Mesenchymal stem cell (in vitro differentiated cells and primary cell): ENCODE data around the gene ATP6V0C.

Source experiments
- DNase-seq: peaks from one replicate; pipeline ENCODE4 v3.0.0-alpha.2; 2013
- H2AFZ ChIP-seq: one replicate; pipeline ENCODE4 v1.6.1; 2013; ENCODE audit warnings: low read depth, mild to moderate bottlenecking, control low read depth, inconsistent platforms, low read length, moderate library complexity
- H2AK5ac ChIP-seq: 2 replicates; pipeline ENCODE4 v1.6.1; 2013; ENCODE audit warnings: low read length, moderate library complexity, mild to moderate bottlenecking, inconsistent platforms; ENCODE audit not compliant: severe bottlenecking
- H2BK120ac ChIP-seq: one replicate; pipeline ENCODE4 v1.6.1; 2013; ENCODE audit warnings: low read depth, mild to moderate bottlenecking, inconsistent platforms, low read length, moderate library complexity
- H2BK12ac ChIP-seq, 2 experiments: one replicate each; pipeline ENCODE4 v1.6.1; 2013; ENCODE audit warnings: inconsistent platforms in 2 of 2, low read length in 2 of 2, mild to moderate bottlenecking in 2 of 2, moderate library complexity in 2 of 2, control low read depth in 1 of 2
- H2BK15ac ChIP-seq: one replicate; pipeline ENCODE4 v1.6.1; 2013; ENCODE audit warnings: mild to moderate bottlenecking, low read depth, inconsistent platforms; ENCODE audit not compliant: poor library complexity, severe bottlenecking
- H2BK5ac ChIP-seq: 2 replicates; pipeline ENCODE4 v1.6.1; 2013; ENCODE audit warnings: low read depth, mild to moderate bottlenecking, low read length, control low read depth, inconsistent platforms; ENCODE audit not compliant: poor library complexity, severe bottlenecking
- H3K14ac ChIP-seq, 2 experiments: one replicate each; pipeline ENCODE4 v1.6.1; 2013; ENCODE audit warnings: inconsistent platforms in 2 of 2, low read length in 2 of 2, control low read depth in 1 of 2, mild to moderate bottlenecking in 1 of 2, moderate library complexity in 1 of 2
- H3K18ac ChIP-seq, 2 experiments: one replicate each; pipeline ENCODE4 v1.6.1; 2013; ENCODE audit warnings: inconsistent platforms in 2 of 2, low read length in 2 of 2, control low read depth in 1 of 2, low read depth in 1 of 2, mild to moderate bottlenecking in 1 of 2
- H3K23ac ChIP-seq, 2 experiments: one replicate each; pipeline ENCODE4 v1.6.1; 2013; ENCODE audit warnings: inconsistent platforms in 2 of 2, low read length in 2 of 2, mild to moderate bottlenecking in 2 of 2, moderate library complexity in 2 of 2, control low read depth in 1 of 2
- H3K27ac ChIP-seq: 2 replicates; pipeline ENCODE4 v1.5.1; 2013; ENCODE audit warnings: mild to moderate bottlenecking, moderate library complexity, low read length, control low read depth, inconsistent platforms; ENCODE audit not compliant: poor library complexity, severe bottlenecking
- H3K27me3 ChIP-seq, 2 experiments: 2 replicates each; pipeline versions ENCODE4 v1.6.1 to v1.7.0; 2013; ENCODE audit warnings: low read length in 2 of 2, mild to moderate bottlenecking in 2 of 2, moderate library complexity in 2 of 2, control low read depth in 1 of 2, inconsistent platforms in 1 of 2; ENCODE audit not compliant: control insufficient read depth in 1 of 2, insufficient read depth in 1 of 2
- H3K36me3 ChIP-seq, 2 experiments: 2 replicates each; pipeline versions ENCODE4 v1.6.1 to v1.7.0; 2013; ENCODE audit warnings: low read length in 2 of 2, control low read depth in 1 of 2, inconsistent platforms in 1 of 2, low read depth in 1 of 2, mild to moderate bottlenecking in 1 of 2; ENCODE audit not compliant: insufficient read depth in 2 of 2, control insufficient read depth in 1 of 2
- H3K4ac ChIP-seq, 2 experiments: one replicate each; pipeline ENCODE4 v1.6.1; 2013; ENCODE audit warnings: inconsistent platforms in 2 of 2, low read length in 2 of 2, mild to moderate bottlenecking in 2 of 2, moderate library complexity in 2 of 2, control low read depth in 1 of 2, low read depth in 1 of 2
- H3K4me1 ChIP-seq: 2 replicates; pipeline ENCODE4 v1.6.1; 2013; ENCODE audit warnings: low read depth, low read length, control low read depth; ENCODE audit not compliant: control insufficient read depth, insufficient read depth
- H3K4me2 ChIP-seq: 2 replicates; pipeline ENCODE4 v1.6.1; 2013; ENCODE audit warnings: low read length, mild to moderate bottlenecking, inconsistent platforms; ENCODE audit not compliant: poor library complexity, severe bottlenecking
- H3K4me3 ChIP-seq, 2 experiments: 2 replicates each; pipeline versions ENCODE4 v1.5.1 to v1.7.0; 2013; ENCODE audit warnings: low read length in 2 of 2, mild to moderate bottlenecking in 2 of 2, control low read depth in 1 of 2, low read depth in 1 of 2; ENCODE audit not compliant: insufficient read depth in 1 of 2
- H3K79me1 ChIP-seq: replicated peaks from 2 replicates; pipeline ENCODE4 v1.6.1; 2013; ENCODE audit warnings: mild to moderate bottlenecking, control low read depth, low read length, inconsistent platforms; ENCODE audit not compliant: poor library complexity, severe bottlenecking
- H3K9ac ChIP-seq: 2 replicates; pipeline ENCODE4 v1.7.0; 2013; ENCODE audit warnings: mild to moderate bottlenecking, low read length, moderate library complexity
- H3K9me3 ChIP-seq: 2 replicates; pipeline ENCODE4 v1.7.0; 2013; ENCODE audit warnings: mild to moderate bottlenecking, low read length; ENCODE audit not compliant: control insufficient read depth
- H4K8ac ChIP-seq: one replicate; pipeline ENCODE4 v1.6.1; 2013; ENCODE audit warnings: inconsistent platforms, mild to moderate bottlenecking, low read length, moderate library complexity
- H4K91ac ChIP-seq: one replicate; pipeline ENCODE4 v1.6.1; 2013; ENCODE audit warnings: mild to moderate bottlenecking, low read length, inconsistent platforms
- WGBS: methylation state at CpG from one replicate; pipeline ENCODE4 v1.1.7; 2013; ENCODE audit warnings: mixed read lengths; 5-methylcytosine and 5-hydroxymethylcytosine counted together

ATP6V0C gene

DNA sequence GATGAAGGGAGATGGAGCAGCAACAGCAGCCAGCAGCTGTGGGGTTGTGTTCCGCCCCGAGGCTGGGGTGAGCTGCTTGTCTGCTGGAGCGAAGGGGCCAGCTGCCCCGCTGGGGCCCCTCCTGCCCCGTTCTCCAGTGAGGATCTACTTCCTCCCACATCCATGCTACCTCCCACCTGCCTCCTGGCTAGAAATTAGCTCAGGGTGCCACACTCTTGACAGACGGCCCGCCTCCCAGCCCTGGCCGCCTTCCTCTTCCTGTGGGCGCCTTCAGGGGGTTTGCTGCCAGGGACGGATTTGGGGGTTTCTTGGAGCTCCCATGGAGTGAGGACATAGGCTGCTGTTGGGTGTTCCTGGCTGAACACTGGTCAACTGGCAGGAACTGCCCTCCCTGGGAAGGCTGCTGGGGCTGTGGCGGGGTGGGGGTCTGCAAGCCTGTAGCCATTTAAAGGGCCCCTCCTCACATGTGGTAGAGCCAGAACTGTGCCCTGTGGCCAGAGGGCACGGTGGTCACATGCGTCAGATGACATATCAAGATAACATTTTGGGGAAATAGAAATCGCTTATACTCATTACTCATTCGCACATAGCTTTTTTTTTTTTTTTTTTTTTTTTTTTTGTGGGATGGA is 25.7 kb upstream of the ATP6V0C start:
- no peak for DNase-seq
- no peak overlapping the region for H2AK5ac ChIP-seq
- no peaks in the 10 kb centered on the region for H3K9me3 ChIP-seq
- H3K4ac ChIP-seq = peak overlapping the region in 1 of 2 experiments; percentile 1
- no peak overlapping the region for H2AFZ ChIP-seq
- H3K9ac ChIP-seq = no peak overlapping the region
- H3K4me1 ChIP-seq = peaks cover 27% of the 10 kb centered on the region
- H3K27ac ChIP-seq = no peak overlapping the region
- no peak overlapping the region for H2BK5ac ChIP-seq
- H4K8ac ChIP-seq = no peak overlapping the region
- no peaks in the 10 kb centered on the region for H3K27me3 ChIP-seq
- peak overlapping the region; percentile 52 for H4K91ac ChIP-seq
- H3K36me3 ChIP-seq = peaks cover 3 to 23% of the 10 kb centered on the region in 2 experiments
- no peak overlapping the region for H2BK120ac ChIP-seq
- no peak overlapping the region for H3K23ac ChIP-seq
- no peak overlapping the region for H2BK12ac ChIP-seq
- H3K4me3 ChIP-seq = no peak overlapping the region
- H3K14ac ChIP-seq = no peak overlapping the region
- WGBS = 81% methylated on average over 11 of the region's 15 CpGs
- H3K18ac ChIP-seq = no peak overlapping the region
- H3K79me1 ChIP-seq = peaks cover 47% of the 10 kb centered on the region
- no peak overlapping the region for H2BK15ac ChIP-seq
- H3K4me2 ChIP-seq = no peak overlapping the region

DNA sequence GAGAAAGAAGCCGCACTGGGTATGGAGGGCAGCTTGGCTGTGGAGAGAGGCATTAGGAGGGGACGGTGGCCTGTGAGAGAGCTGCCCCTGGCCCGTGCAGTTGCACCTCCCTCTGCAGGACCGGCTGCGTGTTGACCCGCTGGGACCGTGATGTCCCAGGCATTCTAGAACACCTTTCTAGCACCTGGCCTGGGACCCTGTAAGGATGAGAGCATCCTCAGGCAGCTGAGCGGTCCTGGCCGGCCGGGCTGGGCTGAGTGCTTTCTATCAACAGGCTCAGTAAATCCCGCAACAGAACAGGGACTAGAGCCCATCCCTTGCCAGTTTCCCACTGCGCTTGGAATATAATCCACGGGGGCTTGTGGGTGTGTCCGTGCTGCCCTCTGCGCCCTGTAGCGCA is 24.2 kb upstream of the ATP6V0C start:
- Histone ChIP-seq H3K27me3 (no peaks in the 10 kb centered on the region), H3K36me3 (peaks cover 3 to 26% of the 10 kb centered on the region in 2 experiments), H2BK15ac (no peak overlapping the region), H3K27ac (no peak overlapping the region), H3K4ac (no peak overlapping the region), H3K23ac (no peak overlapping the region), H3K9ac (no peak overlapping the region), H3K9me3 (no peaks in the 10 kb centered on the region), H2BK12ac (no peak overlapping the region), H3K4me3 (no peak overlapping the region), H4K91ac (no peak overlapping the region), H3K4me2 (no peak overlapping the region), H2AK5ac (no peak overlapping the region), H3K4me1 (peaks cover 27% of the 10 kb centered on the region), H2AFZ (no peak overlapping the region), H2BK120ac (no peak overlapping the region), H3K18ac (no peak overlapping the region), H3K79me1 (peaks cover 40% of the 10 kb centered on the region), H3K14ac (no peak overlapping the region), H2BK5ac (no peak overlapping the region), H4K8ac (no peak overlapping the region)
- no peak for DNase-seq
- WGBS = 93% methylated on average over 16 of the region's 16 CpGs

DNA sequence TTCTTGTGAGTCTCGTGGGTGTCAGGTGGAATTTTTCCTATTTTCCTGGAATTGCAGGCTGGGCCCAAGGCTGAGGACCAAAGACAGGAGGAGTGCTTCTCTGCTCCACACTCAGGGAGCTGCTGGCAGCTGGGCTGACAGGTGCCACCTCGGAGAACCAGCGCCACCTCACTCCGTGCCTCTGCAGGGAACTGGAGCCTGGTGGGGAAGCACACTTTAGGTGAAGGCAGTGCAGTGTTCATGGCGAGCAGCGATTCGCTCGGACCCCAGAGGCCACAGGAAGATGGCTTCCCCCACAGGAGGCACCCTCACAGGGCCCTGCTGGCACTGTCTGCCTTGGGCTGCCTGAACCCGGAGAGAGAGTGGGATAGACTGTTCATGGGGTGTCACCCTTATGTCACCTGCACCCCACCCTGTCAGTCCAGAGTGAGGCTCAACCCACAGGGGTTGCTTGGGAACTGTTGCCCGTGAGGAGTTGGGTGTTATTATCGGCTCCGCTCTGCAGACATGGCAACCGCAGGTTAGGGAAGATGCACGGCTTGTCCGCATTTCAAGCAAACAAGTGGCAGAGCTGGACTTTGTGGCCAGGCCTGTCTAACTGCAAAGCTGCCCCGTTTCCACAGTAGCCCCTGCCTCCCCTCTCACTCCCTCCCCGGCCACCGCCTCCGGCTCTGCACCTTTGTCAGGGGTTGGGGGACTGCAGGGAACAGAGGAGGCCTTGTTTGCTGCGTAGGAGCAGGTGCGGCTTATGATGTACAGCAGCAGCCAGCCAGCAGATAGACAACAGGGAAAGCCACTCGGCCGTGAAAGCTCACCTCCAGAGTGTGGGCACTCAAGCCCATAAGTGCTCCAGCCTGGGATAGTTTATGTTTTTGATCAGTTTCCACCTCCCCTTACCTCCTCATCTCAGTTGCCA is 23.3 kb upstream of the ATP6V0C start:
- H3K23ac ChIP-seq = no peak overlapping the region
- H3K79me1 ChIP-seq = peaks cover 37% of the 10 kb centered on the region
- no peak overlapping the region for H2BK15ac ChIP-seq
- no peak overlapping the region for H2AFZ ChIP-seq
- H3K9ac ChIP-seq = no peak overlapping the region
- no peak overlapping the region for H3K27ac ChIP-seq
- no peak overlapping the region for H3K18ac ChIP-seq
- H3K36me3 ChIP-seq = peaks cover 3 to 26% of the 10 kb centered on the region in 2 experiments
- H2BK12ac ChIP-seq = no peak overlapping the region
- peaks cover 27% of the 10 kb centered on the region for H3K4me1 ChIP-seq
- no peak overlapping the region for H3K4me2 ChIP-seq
- H4K91ac ChIP-seq = no peak overlapping the region
- no peaks in the 10 kb centered on the region for H3K9me3 ChIP-seq
- H2AK5ac ChIP-seq = no peak overlapping the region
- H3K4me3 ChIP-seq = no peak overlapping the region
- DNase-seq = no peak
- H3K27me3 ChIP-seq = no peaks in the 10 kb centered on the region
- H3K14ac ChIP-seq = no peak overlapping the region
- WGBS = 95% methylated on average over 16 of the region's 23 CpGs
- H3K4ac ChIP-seq = no peak overlapping the region
- no peak overlapping the region for H2BK120ac ChIP-seq
- no peak overlapping the region for H4K8ac ChIP-seq
- H2BK5ac ChIP-seq = no peak overlapping the region

DNA sequence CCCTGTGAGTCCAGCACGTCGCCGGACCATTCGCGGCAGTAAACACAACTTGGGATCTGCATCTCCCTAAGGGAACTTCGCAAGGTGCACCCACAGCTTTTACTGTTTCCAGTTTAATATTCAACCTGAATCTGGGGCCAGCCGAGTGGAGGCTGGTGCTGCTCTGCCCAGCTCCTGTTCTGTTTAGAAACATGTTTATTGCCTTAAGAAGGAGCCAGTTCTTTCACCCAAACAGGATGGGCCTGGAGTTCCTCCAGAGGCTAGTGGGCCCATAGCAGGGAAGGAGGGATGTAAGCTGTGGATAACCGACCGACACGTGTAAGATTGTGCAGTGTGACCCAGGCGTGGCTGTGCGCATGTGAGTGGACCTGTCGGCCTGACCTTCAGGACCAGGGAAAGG is 21.5 kb upstream of the ATP6V0C start:
- H3K9me3 ChIP-seq = no peaks in the 10 kb centered on the region
- peaks cover 16 to 33% of the 10 kb centered on the region in 2 experiments for H3K36me3 ChIP-seq
- H4K8ac ChIP-seq = no peak overlapping the region
- no peak overlapping the region for H3K23ac ChIP-seq
- H3K4me3 ChIP-seq = no peak overlapping the region
- H2BK15ac ChIP-seq = no peak overlapping the region
- H2BK120ac ChIP-seq = no peak overlapping the region
- H2AFZ ChIP-seq = no peak overlapping the region
- H3K4ac ChIP-seq = no peak overlapping the region
- no peaks in the 10 kb centered on the region for H3K27me3 ChIP-seq
- no peak for DNase-seq
- no peak overlapping the region for H3K9ac ChIP-seq
- H3K14ac ChIP-seq = no peak overlapping the region
- no peak overlapping the region for H3K27ac ChIP-seq
- no peak overlapping the region for H2BK12ac ChIP-seq
- no peak overlapping the region for H2BK5ac ChIP-seq
- H3K4me2 ChIP-seq = no peak overlapping the region
- H3K79me1 ChIP-seq = peaks cover 21% of the 10 kb centered on the region
- peaks cover 17% of the 10 kb centered on the region for H3K4me1 ChIP-seq
- no peak overlapping the region for H3K18ac ChIP-seq
- no peak overlapping the region for H2AK5ac ChIP-seq
- no peak overlapping the region for H4K91ac ChIP-seq
- 93% methylated on average over 13 of the region's 13 CpGs for WGBS
